Osteoblast (primary cell): ENCODE results near the gene NCR2. TPM values are rescaled to one million over a fixed set of nuclear protein-coding genes. Genes with fewer than 3 reads are reported as not detected.

Source experiments
- DNase-seq: peaks from one replicate; pipeline ENCODE4 v3.0.0; 2011; ENCODE audit warnings: low spot score, mixed read lengths; ENCODE audit not compliant: insufficient read length; ENCODE audit errors: missing footprints
- H2AFZ ChIP-seq: 2 replicates; pipeline ENCODE4 v1.6.0; 2011; ENCODE audit warnings: mild to moderate bottlenecking, low read length
- H3K27ac ChIP-seq: 2 replicates; pipeline ENCODE4 v1.5.1; 2011; ENCODE audit warnings: mild to moderate bottlenecking, low read depth, low read length, moderate library complexity
- H3K27me3 ChIP-seq: 2 replicates; pipeline ENCODE4 v1.6.0; 2012; ENCODE audit warnings: mild to moderate bottlenecking, control low read depth, inconsistent platforms, low read length, moderate library complexity; ENCODE audit not compliant: insufficient read depth
- H3K36me3 ChIP-seq: 2 replicates; pipeline ENCODE4 v1.5.1; 2011; ENCODE audit warnings: mild to moderate bottlenecking, low read length, control low read depth, moderate library complexity; ENCODE audit not compliant: insufficient read depth
- H3K4me1 ChIP-seq: 2 replicates; pipeline ENCODE4 v1.5.1; 2011; ENCODE audit warnings: mild to moderate bottlenecking, low read length, control low read depth, moderate library complexity; ENCODE audit not compliant: insufficient read depth
- H3K4me2 ChIP-seq: 2 replicates; pipeline ENCODE4 v1.6.0; 2011; ENCODE audit warnings: mild to moderate bottlenecking, low read length; ENCODE audit not compliant: insufficient read depth
- H3K4me3 ChIP-seq: fragments of 200-600 bp; sonication (generic); 3 replicates; pipeline ENCODE4 v1.5.1; 2012; ENCODE audit warnings: mild to moderate bottlenecking, low read length, inconsistent platforms; ENCODE audit not compliant: insufficient read depth
- H3K79me2 ChIP-seq: 2 replicates; pipeline ENCODE4 v1.6.0; 2012; ENCODE audit warnings: mild to moderate bottlenecking, low read length, control low read depth, inconsistent platforms; ENCODE audit not compliant: insufficient read depth
- H3K9me3 ChIP-seq: 2 replicates; pipeline ENCODE4 v1.5.1; 2011; ENCODE audit warnings: low read depth, low read length, control low read depth
- H4K20me1 ChIP-seq: 2 replicates; pipeline ENCODE4 v1.6.0; 2012; ENCODE audit warnings: mild to moderate bottlenecking, low read length, control low read depth; ENCODE audit not compliant: insufficient read depth
- CTCF ChIP-seq: IDR thresholded peaks from 2 replicates; pipeline ENCODE4 v1.5.1; 2011; ENCODE audit warnings: mild to moderate bottlenecking, low read depth, low read length, moderate library complexity; ENCODE audit errors: extremely low read depth
- total RNA-seq: library from RNA; depleted of rRNA; stranded (reverse); fragments of >200 nt; gene quantifications from 2 replicates; pipeline ENCODE4 v1.2.3, GENCODE V29; 2012

NCR2 gene
- total RNA-seq, 1 donor: not detected

GRCh38 chr6:41352907-41353306 is 17.5 kb downstream of the NCR2 start:
- Histone ChIP-seq H3K79me2 (no peaks in the 10 kb centered on the region), H3K27me3 (peaks cover 18% of the 10 kb centered on the region), H3K4me1 (no peaks in the 10 kb centered on the region), H3K4me3 (no peak overlapping the region), H3K9me3 (no peaks in the 10 kb centered on the region), H3K36me3 (no peaks in the 10 kb centered on the region), H2AFZ (no peak overlapping the region), H3K27ac (no peak overlapping the region), H4K20me1 (no peaks in the 10 kb centered on the region), H3K4me2 (no peak overlapping the region)
- DNase-seq: no peak
- no peak for TF ChIP-seq CTCF

- Histone ChIP-seq H3K27ac (no peak overlapping the region), H2AFZ (no peak overlapping the region), H3K4me3 (no peak overlapping the region), H3K4me2 (no peak overlapping the region), H3K36me3 (no peaks in the 10 kb centered on the region), H4K20me1 (no peaks in the 10 kb centered on the region), H3K9me3 (no peaks in the 10 kb centered on the region), H3K4me1 (no peaks in the 10 kb centered on the region), H3K79me2 (no peaks in the 10 kb centered on the region), H3K27me3 (peaks cover 18% of the 10 kb centered on the region)
- no peak for DNase-seq
- no peak for TF ChIP-seq CTCF
Measured at GRCh38 chr6:41353333-41353732, 17.9 kb downstream of the NCR2 start.

- Histone ChIP-seq H3K9me3 (peaks cover 8% of the 10 kb centered on the region), H3K4me1 (no peaks in the 10 kb centered on the region), H4K20me1 (no peaks in the 10 kb centered on the region), H3K27me3 (peaks cover 14% of the 10 kb centered on the region), H3K4me2 (no peak overlapping the region), H3K4me3 (no peak overlapping the region), H3K27ac (no peak overlapping the region), H2AFZ (no peak overlapping the region), H3K79me2 (no peaks in the 10 kb centered on the region), H3K36me3 (no peaks in the 10 kb centered on the region)
- DNase-seq: no peak
- no peak for TF ChIP-seq CTCF
Measured at GRCh38 chr6:41355952-41356351, 20.5 kb downstream of the NCR2 start.

GRCh38 chr6:41356825-41357224 is 21.4 kb downstream of the NCR2 start:
- Histone ChIP-seq H3K4me1 (no peaks in the 10 kb centered on the region), H3K4me2 (no peak overlapping the region), H3K27me3 (peaks cover 12% of the 10 kb centered on the region), H4K20me1 (no peaks in the 10 kb centered on the region), H3K36me3 (no peaks in the 10 kb centered on the region), H3K9me3 (peaks cover 8% of the 10 kb centered on the region), H2AFZ (no peak overlapping the region), H3K79me2 (no peaks in the 10 kb centered on the region), H3K27ac (no peak overlapping the region), H3K4me3 (no peak overlapping the region)
- TF ChIP-seq CTCF: no peak
- no peak for DNase-seq
